K562 (cell line): ENCODE measurements around the gene PHKA1. TPM values are rescaled to one million over a fixed set of nuclear protein-coding genes. Genes with fewer than 3 reads are reported as not detected.

Experiments used
- ATAC-seq: fragments of 200-7000 bp; cut with Tn5 transposase; 3 replicates; pipeline ENCODE4 v1.9.1; 2020; ENCODE audit warnings: moderate library complexity
- BruUV-seq: library from RNA; stranded (reverse); fragments of 400-500 nt; replicated peaks from 2 replicates; lab custom pipeline; 2021; lab: Mats Ljungman, UMichigan
- CTCF ChIA-PET: fragments of 300-600 bp; formaldehyde crosslinking; extraction: SDS; loops from one replicate; lab custom pipeline; 2021; ENCODE audit warnings: low intra/inter-chr PET ratio; lab: Yijun Ruan, JAX
- POLR2A ChIA-PET: fragments of 300-600, 350-650 bp; sonication (Branson Sonifier 250); formaldehyde crosslinking; extraction: SDS; loops from one replicate; lab custom pipeline; 2021; ENCODE audit warnings: antibody characterized with exemption, inconsistent platforms; lab: Yijun Ruan, JAX
- DNase-seq, 4 experiments: peaks; one replicate each; pipeline versions ENCODE4 v3.0.0 to v3.0.0-alpha.2; 2011 to 2018; ENCODE audit warnings: low spot score in 3 of 4, mixed read lengths in 3 of 4; ENCODE audit errors: extremely low read depth in 1 of 4
- FAIRE-seq: peaks from 2 replicates; lab custom pipeline; 2011; peaks lifted over from hg19 to GRCh38; lab: Jason Lieb, UNC
- H2AFZ ChIP-seq: 2 replicates; pipeline ENCODE4 v1.6.0; 2011; ENCODE audit warnings: low read depth, low read length, control low read depth, inconsistent platforms
- H3K27ac ChIP-seq: fragments of 200-600 bp; 3 replicates; pipeline ENCODE4 v1.8.0; 2011; ENCODE audit warnings: low read depth, mild to moderate bottlenecking, control low read depth, inconsistent platforms, low read length, moderate library complexity, mixed read lengths; ENCODE audit errors: extremely low read depth
- H3K27me3 ChIP-seq, 2 experiments: fragments of 300-600 bp in 1 of 2; 2 replicates in 1 of 2; 3 replicates in 1 of 2; pipeline versions ENCODE4 v1.6.0 to v1.8.0; 2011; ENCODE audit warnings: inconsistent platforms in 2 of 2, low read length in 2 of 2, mild to moderate bottlenecking in 1 of 2, mixed read lengths in 1 of 2, moderate library complexity in 1 of 2; ENCODE audit not compliant: control insufficient read depth in 2 of 2, insufficient read depth in 2 of 2
- H3K36me3 ChIP-seq: fragments of 300-600 bp; 3 replicates; pipeline ENCODE4 v1.8.0; 2011; ENCODE audit warnings: mild to moderate bottlenecking, low read length, inconsistent platforms; ENCODE audit not compliant: control insufficient read depth, insufficient read depth
- H3K4me1 ChIP-seq, 2 experiments: fragments of 200-600 bp in 1 of 2; replicated peaks in 1 of 2; 2 replicates in 1 of 2; 3 replicates in 1 of 2; pipeline versions ENCODE4 v1.5.1 to v1.8.0; 2011; ENCODE audit warnings: inconsistent platforms in 2 of 2, low read length in 2 of 2, mild to moderate bottlenecking in 1 of 2, mixed read lengths in 1 of 2, moderate library complexity in 1 of 2; ENCODE audit not compliant: control insufficient read depth in 2 of 2, insufficient read depth in 2 of 2
- H3K4me2 ChIP-seq: 2 replicates; pipeline ENCODE4 v1.6.1; 2011; ENCODE audit warnings: low read length, control low read depth, inconsistent platforms, mixed read lengths; ENCODE audit not compliant: insufficient read depth
- H3K4me3 ChIP-seq: fragments of 200-600 bp; sonication (generic), shearing (Covaris generic); 2 replicates; pipeline ENCODE4 v1.5.1; 2016; ENCODE audit warnings: control low read depth, inconsistent platforms
- H3K79me2 ChIP-seq: fragments of 200-600 bp; 3 replicates; pipeline ENCODE4 v1.8.0; 2011; ENCODE audit warnings: low read length, inconsistent platforms; ENCODE audit not compliant: control insufficient read depth, insufficient read depth
- H3K9ac ChIP-seq, 2 experiments: 2 replicates each; pipeline versions ENCODE4 v1.6.0 to v1.6.1; 2011; ENCODE audit warnings: low read depth in 2 of 2, low read length in 2 of 2, control low read depth in 1 of 2, inconsistent platforms in 1 of 2, mild to moderate bottlenecking in 1 of 2, mixed read lengths in 1 of 2; ENCODE audit not compliant: insufficient read depth in 1 of 2
- H3K9me1 ChIP-seq: one replicate; pipeline ENCODE4 v1.6.0; 2011; ENCODE audit warnings: inconsistent platforms, mild to moderate bottlenecking, low read length, moderate library complexity; ENCODE audit not compliant: control insufficient read depth, insufficient read depth
- H3K9me3 ChIP-seq: replicated peaks from 2 replicates; pipeline ENCODE4 v1.5.1; 2011; ENCODE audit warnings: low read depth, low read length, inconsistent platforms; ENCODE audit not compliant: control insufficient read depth, insufficient read depth
- H4K20me1 ChIP-seq: replicated peaks from 2 replicates; pipeline ENCODE4 v1.6.1; 2011; ENCODE audit warnings: low read length, inconsistent platforms, mixed read lengths; ENCODE audit not compliant: control insufficient read depth, insufficient read depth
- E2F5 ChIP-seq: sonication (generic); formaldehyde crosslinking; IDR thresholded peaks from 2 replicates; pipeline ENCODE4 v1.8.0; 2022; ENCODE audit warnings: mild to moderate bottlenecking, missing genetic modification reagents
- HDAC3 ChIP-seq: fragments of 450-650 bp; IDR thresholded peaks from 2 replicates; pipeline ENCODE4 v1.6.1; 2018; ENCODE audit warnings: borderline replicate concordance, mild to moderate bottlenecking, moderate library complexity; ENCODE audit not compliant: partially characterized antibody
- HOMEZ ChIP-seq: fragments of 250-450 bp; sonication (Bioruptor Pico); IDR thresholded peaks from 2 replicates; pipeline ENCODE4 v1.4.0; 2020; ENCODE audit warnings: mild to moderate bottlenecking, moderate library complexity
- KAT2B ChIP-seq: IDR thresholded peaks from one replicate; pipeline ENCODE4 v1.6.1; 2012; ENCODE audit warnings: low read depth, mild to moderate bottlenecking, control low read depth, inconsistent platforms, low read length, moderate library complexity
- NR2C1 ChIP-seq, 2 experiments: fragments of 450-650 bp; IDR thresholded peaks; 2 replicates each; pipeline ENCODE4 v1.6.1; 2017; ENCODE audit warnings: mild to moderate bottlenecking in 2 of 2, antibody characterized with exemption in 1 of 2, inconsistent platforms in 1 of 2, missing compliant biosample characterization in 1 of 2, missing genetic modification characterization in 1 of 2
- PCBP2 ChIP-seq: fragments of 200-400 bp; formaldehyde crosslinking; IDR thresholded peaks from 2 replicates; pipeline ENCODE4 v1.6.1; 2018; ENCODE audit warnings: low read length, low read depth, mild to moderate bottlenecking, moderate library complexity; ENCODE audit not compliant: poor library complexity, severe bottlenecking
- SFPQ ChIP-seq: fragments of 200-400 bp; formaldehyde crosslinking; IDR thresholded peaks from 2 replicates; pipeline ENCODE4 v1.6.1; 2017; ENCODE audit warnings: mild to moderate bottlenecking, low read depth, low read length, moderate library complexity
- SREBF1 ChIP-seq: fragments of 150-350 bp; IDR thresholded peaks from 2 replicates; pipeline ENCODE4 v1.6.1; 2014; ENCODE audit warnings: antibody characterized with exemption, low read depth, low read length, borderline replicate concordance
- STAG1 ChIP-seq: sonication (generic); formaldehyde crosslinking; IDR thresholded peaks from 2 replicates; pipeline ENCODE4 v1.5.0; 2020; ENCODE audit warnings: missing genetic modification reagents, borderline replicate concordance
- TCFL5 ChIP-seq: fragments of 250-450 bp; sonication (Bioruptor Pico); conservative IDR thresholded peaks from 2 replicates; pipeline ENCODE4 v1.6.1; 2021; ENCODE audit warnings: mild to moderate bottlenecking, moderate library complexity, matching md5 sums
- ZNF518B ChIP-seq: fragments of 250-450 bp; sonication (Bioruptor Pico); IDR thresholded peaks from 2 replicates; pipeline ENCODE4 v1.5.0; 2021; ENCODE audit warnings: mild to moderate bottlenecking, moderate library complexity
- ZNF668 ChIP-seq: fragments of 250-450 bp; sonication (Bioruptor Pico); IDR thresholded peaks from 2 replicates; pipeline ENCODE4 v1.8.0; 2022; ENCODE audit warnings: mild to moderate bottlenecking, inconsistent platforms
- ZNF830 ChIP-seq: fragments of 250-450 bp; sonication (Bioruptor Pico); IDR thresholded peaks from 2 replicates; pipeline ENCODE4 v1.5.0; 2021; ENCODE audit warnings: mild to moderate bottlenecking
- ZSCAN29 ChIP-seq: fragments of 450-650 bp; IDR thresholded peaks from 2 replicates; pipeline ENCODE4 v1.6.1; 2017
- WGBS: fragments of 100-300 bp; shearing (Covaris generic); methylation state at CpG from one replicate; pipeline ENCODE4 v1.1.6; 2016; ENCODE audit warnings: low coverage, mixed read lengths; ENCODE audit not compliant: insufficient coverage; ENCODE audit errors: missing lambda C conversion rate; 5-methylcytosine and 5-hydroxymethylcytosine counted together
- in situ Hi-C: fragments of 300-500 bp; cut with MboI; formaldehyde crosslinking; loops from 4 replicates; pipeline ENCODE4 v1.15.0; 2018; ENCODE audit warnings: inconsistent platforms, mixed read lengths
- intact Hi-C: fragments of 100-400 bp; cut with micrococcal nuclease; formaldehyde crosslinking; loops from 2 replicates; pipeline ENCODE4 v1.14.2; 2022
- polyA plus RNA-seq, 8 experiments: library from polyadenylated mRNA; depleted of rRNA in 4 of 8; stranded (reverse) in 5 of 8; unstranded in 3 of 8; fragments of >200 nt; fragmentation: Nextera tagmentation in 2 of 8; fragmentation: Illumina TruSeq in 1 of 8; extraction: Ambion mirVana in 2 of 8; extraction: Trizol in 1 of 8; gene quantifications; 2 replicates each; pipeline versions ENCODE4 v1.2.1 to v1.2.3, GENCODE V29; 2011 to 2014; ENCODE audit warnings: inconsistent platforms in 1 of 8, missing spikeins in 1 of 8
- total RNA-seq, 7 experiments: library from RNA; depleted of rRNA in 6 of 7; stranded (reverse); fragments of >200 nt in 6 of 7; fragmentation: Illumina TruSeq in 2 of 7; extraction: Trizol in 2 of 7; gene quantifications; 2 replicates each; pipeline versions ENCODE4 v1.2.1 to v1.2.3, GENCODE V29; 2011 to 2021; ENCODE audit warnings: low replicate concordance in 1 of 7

The PHKA1 gene
- total and polyA plus RNA-seq, 9 of the 15 experiments (the other 6 are each of a cell fraction or from before 2014, with no cell fraction given) = 2.4 to 9.6 (median 5.8) TPM

GRCh38 chrX:72536542-72536941, 177.6 kb downstream of the PHKA1 start:
- Histone ChIP-seq H3K27ac (no peak overlapping the region), H2AFZ (no peak overlapping the region), H3K9me1 (no peaks in the 10 kb centered on the region), H3K27me3 (no peaks in the 10 kb centered on the region), H3K4me2 (no peak overlapping the region), H3K36me3 (no peaks in the 10 kb centered on the region; the same call in 2 of the 3 replicates), H3K9ac (no peak overlapping the region), H3K4me3 (no peak overlapping the region), H3K79me2 (no peaks in the 10 kb centered on the region), H3K4me1 (no peaks in the 10 kb centered on the region; a peak in 2 of 5 replicates), H3K9me3 (no peaks in the 10 kb centered on the region), H4K20me1 (no peaks in the 10 kb centered on the region)
- FAIRE-seq (no peak), DNase-seq (no peak), ATAC-seq (no peak)
- in situ Hi-C loops (loop anchor here (25.0 kb wide), 1 partner anchor 224 kb away; the partner anchor contains the start of gene CITED1), intact Hi-C loops (no loop called here)
- CTCF ChIA-PET = no interaction called here
- POLR2A ChIA-PET = interaction anchor here (1.2 kb wide), 1 partner anchor 12 kb away, joined by 3 read pairs; no protein-coding TSS in a partner anchor
- BruUV-seq = no TSS peak
- WGBS = 55% methylated on average over 1 of the region's 1 CpG
- no peak for TF ChIP-seq ZNF668 (CRISPR knock-in tag)
- TF ChIP-seq ZNF518B (CRISPR knock-in tag) = no peak
- no peak for TF ChIP-seq TCFL5 (CRISPR knock-in tag)
- TF ChIP-seq E2F5 (CRISPR knock-in tag) = no peak
- TF ChIP-seq NR2C1 (IDR thresholded peaks at IDR 0.05) = no peak
- no peak for TF ChIP-seq NR2C1 (tag; IDR thresholded peaks at IDR 0.05)
- no peak for TF ChIP-seq HOMEZ
- TF ChIP-seq PCBP2 = no peak
- TF ChIP-seq ZNF830 = no peak
- no peak for TF ChIP-seq SFPQ
- no peak for TF ChIP-seq KAT2B
- TF ChIP-seq SREBF1 = no peak
- no peak for TF ChIP-seq STAG1 (CRISPR knock-in tag)
- no peak for TF ChIP-seq ZSCAN29
- no peak for TF ChIP-seq HDAC3
